Left renal pelvis (tissue), 4 donors: Measurements from ENCODE around the gene ANAPC2. TPM values are rescaled to one million over a fixed set of nuclear protein-coding genes. Genes with fewer than 3 reads are reported as not detected.
"Not testable (repeated sequence)": the region's sequence is repeated elsewhere in the genome, so short reads cannot be mapped to it uniquely, and the experiment has no call there.

ENCODE experiments used
- DNase-seq, 4 donors: peaks; one replicate each; pipeline ENCODE4 v3.0.0-alpha.2; 2013; ENCODE audit warnings: low read depth in 4 of 4, low spot score in 3 of 4
- polyA plus RNA-seq, 4 donors: library from polyadenylated mRNA; unstranded; fragments of 120-200 nt; gene quantifications; one replicate each; pipeline ENCODE4 v1.2.1, GENCODE V29; 2013; ENCODE audit not compliant: insufficient read length in 4 of 4

The ANAPC2 gene
- polyA plus RNA-seq, 4 donors: 32.7 to 54.9 (median 41.4) TPM

- DNase-seq: not testable (repeated sequence)
These were observed 53.2 kb downstream of the ANAPC2 start for GRCh38 chr9:137135154-137135553.

DNA sequence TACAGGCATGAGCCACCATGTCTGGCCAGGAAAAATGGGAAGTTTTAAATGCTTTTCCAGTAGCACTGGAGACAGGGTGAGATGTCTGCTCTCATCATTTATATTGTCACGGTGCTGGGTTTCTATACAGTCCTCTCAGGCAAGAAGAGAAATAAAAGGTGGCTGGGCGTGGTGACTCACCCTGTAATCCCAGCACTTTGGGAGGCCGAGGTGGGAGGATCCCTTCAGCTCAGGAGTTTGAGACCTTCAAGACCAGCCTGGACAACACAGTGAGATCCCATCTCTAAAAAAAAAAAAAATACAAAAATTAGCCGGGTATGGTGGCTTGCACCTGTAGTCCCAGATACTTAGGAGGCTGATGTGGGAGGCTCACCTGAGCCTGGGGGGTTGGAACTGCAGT, 54.2 kb downstream of the ANAPC2 start:
- no peak for DNase-seq

DNA sequence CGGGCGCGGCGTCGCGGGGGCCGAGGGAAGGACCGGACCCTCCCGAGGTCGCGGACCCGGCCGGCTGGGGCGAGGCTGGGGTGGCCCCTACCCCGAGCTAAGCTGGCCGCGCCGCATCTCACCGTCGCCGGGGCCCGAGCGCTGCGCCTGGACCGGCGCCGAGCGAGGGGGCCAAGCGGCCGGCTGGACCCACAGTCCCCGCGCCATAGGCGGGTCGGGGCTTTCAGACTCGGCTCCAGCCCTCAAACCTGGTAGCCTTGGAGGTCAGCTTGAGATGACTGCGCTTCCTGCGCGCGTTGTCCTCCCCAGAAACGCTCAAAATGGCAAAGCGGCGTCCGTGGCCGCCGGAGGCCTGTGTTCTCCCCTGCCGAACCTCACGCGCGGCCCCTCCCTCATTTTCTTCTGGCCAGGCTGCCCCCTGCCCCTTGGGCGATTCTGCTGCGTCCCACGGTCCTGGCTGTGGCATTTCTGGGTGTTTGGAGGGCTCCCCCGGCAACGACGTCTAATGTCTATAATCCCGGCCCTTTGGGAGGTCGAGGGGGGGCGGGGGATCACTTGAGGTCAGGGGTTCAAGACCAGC, 58.1 kb downstream of the ANAPC2 start:
- no peak for DNase-seq

DNA sequence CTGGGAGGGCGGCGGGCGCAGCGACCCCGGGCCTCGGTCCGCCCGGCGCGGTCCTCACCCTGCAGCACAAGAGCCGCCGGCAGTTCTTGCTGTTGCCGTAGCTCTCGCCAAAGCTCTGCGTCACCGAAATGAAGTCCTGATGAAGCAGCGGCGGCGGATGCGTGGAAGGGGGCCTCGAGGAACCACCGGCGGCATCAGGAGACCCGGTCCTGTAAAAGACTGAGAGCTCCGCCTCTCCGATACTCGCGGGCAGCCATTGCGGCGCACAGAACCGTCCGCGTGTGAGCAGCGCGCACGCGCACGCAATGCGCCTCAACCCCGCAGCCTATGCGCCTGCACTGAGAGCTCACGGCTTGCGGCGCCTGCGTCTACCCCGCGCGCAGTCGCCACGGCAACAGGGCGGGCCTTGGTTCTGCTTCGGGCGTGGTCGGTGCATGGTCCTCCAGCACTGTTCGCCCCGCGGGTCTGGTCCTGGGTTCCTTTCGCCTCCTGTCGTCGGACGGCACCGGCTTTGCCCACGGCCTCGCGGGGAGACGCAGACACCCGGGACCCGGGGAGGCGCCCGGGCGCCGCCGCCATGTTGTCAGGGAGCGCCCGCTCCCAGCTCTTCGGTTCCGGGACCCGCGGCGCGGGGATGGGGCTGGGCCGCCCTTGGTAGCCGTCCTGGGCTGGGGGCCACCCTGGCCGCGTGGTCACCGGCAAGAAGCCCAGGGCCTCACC, 58.7 kb downstream of the ANAPC2 start:
- DNase-seq: peak; percentile 67 to 75 (median 69)

DNA sequence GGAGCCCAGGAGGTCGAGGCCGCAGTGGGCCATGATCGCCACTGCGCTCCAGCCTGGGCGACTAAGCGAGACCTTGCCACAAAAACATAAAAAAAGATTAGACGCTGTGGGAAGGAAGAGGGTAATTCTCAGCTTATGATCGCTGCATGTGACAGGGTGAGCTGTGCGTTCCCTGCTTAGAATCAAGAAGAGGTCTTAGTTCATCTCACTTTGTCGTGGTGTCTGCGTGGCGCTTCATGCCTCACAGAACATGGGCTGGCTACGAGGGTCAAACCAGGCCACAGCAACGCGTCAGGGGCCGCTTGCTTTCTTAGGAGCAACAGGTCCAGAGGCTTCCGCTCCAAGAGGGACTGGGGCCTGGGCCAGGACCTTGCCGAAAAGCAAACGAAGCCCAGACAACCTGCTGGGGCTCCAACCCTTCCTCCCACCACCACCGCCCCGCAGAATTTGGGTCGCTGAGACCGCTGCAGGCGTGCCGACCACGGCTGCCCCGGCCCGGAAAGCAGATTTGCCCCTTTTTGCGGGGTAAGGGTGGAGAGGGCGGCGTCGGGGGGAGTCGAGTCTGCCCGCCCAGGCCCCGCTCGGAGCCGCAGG, 59.4 kb downstream of the ANAPC2 start:
- no peak for DNase-seq

DNA sequence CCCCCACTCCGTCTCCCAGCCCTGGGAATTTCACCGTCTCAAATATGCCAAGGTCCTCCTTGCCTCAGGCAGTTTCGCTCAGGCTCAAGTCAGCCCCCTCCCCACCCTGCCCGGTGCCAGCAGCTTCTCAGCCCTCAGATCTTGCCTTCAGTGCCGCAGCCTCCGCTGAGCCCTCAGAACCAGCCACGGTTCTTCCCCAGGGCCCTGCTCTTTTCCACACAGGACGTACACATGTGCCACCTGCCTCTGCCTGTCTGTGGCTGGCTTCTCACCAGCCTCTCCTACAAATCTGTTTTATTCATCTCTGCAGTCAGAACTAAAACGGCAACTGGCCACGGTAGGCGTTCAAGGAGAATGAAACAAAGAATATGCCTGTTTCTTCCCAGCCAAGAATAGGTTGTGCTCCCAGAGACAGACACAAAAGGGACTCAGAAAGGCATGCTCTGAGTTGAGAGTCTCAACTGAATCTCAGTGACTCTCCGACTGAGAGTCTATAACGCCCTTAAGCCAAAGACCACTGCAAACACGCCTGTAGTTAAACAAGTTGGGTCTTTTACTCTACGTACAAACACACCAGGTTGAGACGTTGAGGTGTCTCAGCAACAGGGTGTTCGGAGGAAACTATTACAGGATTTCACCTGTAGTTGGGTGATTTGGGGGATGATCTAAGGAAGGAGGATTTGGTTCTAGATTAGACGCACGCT, 60.0 kb downstream of the ANAPC2 start:
- no peak for DNase-seq

DNA sequence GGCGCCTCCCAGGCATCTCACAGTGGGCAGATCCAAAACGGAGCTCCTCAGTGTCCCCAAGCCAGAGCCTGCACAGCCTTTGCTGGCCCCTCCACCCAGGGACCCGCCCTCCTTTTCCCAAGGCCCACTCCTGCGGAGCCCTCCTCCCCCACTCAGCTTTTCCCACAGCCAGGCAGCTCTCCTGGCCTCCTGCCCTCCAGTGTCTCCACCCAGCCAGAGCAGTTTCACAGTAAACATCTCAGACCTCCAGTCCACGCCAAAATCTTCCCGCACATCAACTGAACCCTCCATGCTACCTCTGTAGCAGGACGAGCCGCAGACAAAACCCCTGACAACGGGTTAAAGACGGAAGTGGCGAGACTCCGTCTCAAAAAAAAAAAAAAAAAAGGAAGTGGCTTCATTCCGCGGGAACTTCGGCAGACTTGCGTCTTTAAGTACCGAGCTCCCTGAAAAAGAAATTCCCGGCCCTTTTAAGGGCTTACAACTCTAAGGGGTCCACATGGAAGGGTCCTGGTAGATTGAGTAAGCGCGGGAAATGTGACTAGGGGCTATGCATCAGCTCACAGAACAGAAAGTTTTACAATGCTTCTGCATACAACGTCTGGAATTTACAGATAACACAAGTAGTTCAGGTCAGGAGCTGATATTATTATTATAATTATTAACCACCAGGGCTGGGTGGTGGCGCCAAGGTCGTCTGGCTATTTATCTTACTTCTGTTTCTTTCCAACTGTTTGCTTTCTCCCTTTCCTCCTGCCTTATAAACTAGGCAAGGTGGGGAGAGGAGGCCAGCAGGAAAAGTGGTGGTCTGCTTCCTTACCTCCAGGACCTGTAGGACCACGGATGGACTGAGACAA, 60.8 kb downstream of the ANAPC2 start:
- DNase-seq: no peak

DNA sequence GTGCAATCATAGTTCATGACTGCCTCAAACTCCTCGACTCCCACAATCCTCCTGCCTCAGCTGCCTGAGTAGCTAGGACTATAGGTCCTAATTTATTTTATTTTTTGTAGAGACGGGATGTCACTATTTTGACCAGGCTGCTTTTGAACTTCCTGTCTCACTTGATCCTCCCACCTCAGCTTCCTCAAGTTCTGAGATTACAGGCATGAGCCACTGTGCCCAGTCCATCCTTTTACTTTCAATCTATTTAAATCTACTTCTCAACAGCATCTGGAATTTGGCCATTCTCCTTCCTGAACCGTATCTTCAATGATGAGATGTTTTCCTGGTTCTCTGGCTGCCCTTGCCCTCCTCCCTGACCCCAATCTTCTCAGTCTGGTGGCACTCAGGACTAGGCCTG, 61.6 kb downstream of the ANAPC2 start:
- no peak for DNase-seq

Other genes starting within 250 kb of the ANAPC2 start
- gene FBXW5, start 243.8 kb downstream of the ANAPC2 start, polyA plus RNA-seq: 10 to 100 TPM; 34.7 to 67.2 (median 37.2) TPM
- gene C8G, start 243.3 kb downstream of the ANAPC2 start, polyA plus RNA-seq: 1 to 10 TPM in 1 of 4 donors, under 1 TPM in 3; 0.26 to 1.1 (median 0.52) TPM
- gene LCN12, start 236.3 kb downstream of the ANAPC2 start, polyA plus RNA-seq: 10 to 100 TPM in 3 of 4 donors, 1 to 10 TPM in 1; 1.4 to 54.6 (median 23.8) TPM
- 10 to 100 TPM in 3 of 4 donors, 1 to 10 TPM in 1; 3.8 to 66.7 (median 27.7) TPM for gene PTGDS, start 211.1 kb downstream of the ANAPC2 start, polyA plus RNA-seq
- gene LCNL1, start 205.6 kb downstream of the ANAPC2 start, polyA plus RNA-seq: under 1 TPM in 3 of 4 donors, not detected in 1; 0.11 to 0.45 (median 0.13) TPM
- gene PAXX, start 196.1 kb downstream of the ANAPC2 start, polyA plus RNA-seq: 10 to 100 TPM; 22.4 to 46.5 (median 28.3) TPM
- 1 to 10 TPM in 1 of 4 donors, under 1 TPM in 3; 0.34 to 1.4 (median 0.57) TPM for gene CLIC3, start 192.0 kb downstream of the ANAPC2 start, polyA plus RNA-seq
- 10 to 100 TPM; 18.7 to 52.8 (median 39.7) TPM for gene ABCA2, start 160.3 kb downstream of the ANAPC2 start, polyA plus RNA-seq
- gene FUT7, start 156.5 kb downstream of the ANAPC2 start, polyA plus RNA-seq: not detected
- gene NPDC1, start 142.4 kb downstream of the ANAPC2 start, polyA plus RNA-seq: 10 to 100 TPM; 20.4 to 48.7 (median 36.8) TPM
- 1 to 10 TPM; 3.2 to 7.5 (median 5.8) TPM for gene ENTPD2, start 134.5 kb downstream of the ANAPC2 start, polyA plus RNA-seq
- gene SAPCD2, start 118.0 kb downstream of the ANAPC2 start, polyA plus RNA-seq: 1 to 10 TPM; 4.5 to 8.3 (median 5.7) TPM
- 1 to 10 TPM; 1.6 to 6.6 (median 4.9) TPM for gene UAP1L1, start 111.0 kb downstream of the ANAPC2 start, polyA plus RNA-seq
- 10 to 100 TPM; 48.7 to 73.8 (median 52.6) TPM for gene MAN1B1, start 101.6 kb downstream of the ANAPC2 start, polyA plus RNA-seq
- gene DPP7, start 73.8 kb downstream of the ANAPC2 start, polyA plus RNA-seq: 10 to 100 TPM; 11.1 to 34.8 (median 17.9) TPM
- gene GRIN1, start 49.4 kb downstream of the ANAPC2 start, polyA plus RNA-seq: under 1 TPM in 1 of 4 donors, not detected in 3; 0.20 TPM
- gene LRRC26, start 18.5 kb downstream of the ANAPC2 start, polyA plus RNA-seq: not detected
- gene TMEM210, start 16.5 kb downstream of the ANAPC2 start, polyA plus RNA-seq: not detected
- gene SSNA1, start 116 bp upstream of the ANAPC2 start, polyA plus RNA-seq: 10 to 100 TPM; 35.6 to 63.6 (median 43.0) TPM
- gene TPRN, start 12.2 kb upstream of the ANAPC2 start, polyA plus RNA-seq: 10 to 100 TPM in 3 of 4 donors, 1 to 10 TPM in 1; 8.3 to 19.6 (median 11.5) TPM
- 10 to 100 TPM; 39.3 to 46.6 (median 44.9) TPM for gene TMEM203, start 17.1 kb upstream of the ANAPC2 start, polyA plus RNA-seq
- 10 to 100 TPM in 2 of 4 donors, 1 to 10 TPM in 2; 8.8 to 18.8 (median 9.6) TPM for gene NDOR1, start 17.1 kb upstream of the ANAPC2 start, polyA plus RNA-seq
- 10 to 100 TPM in 1 of 4 donors, 1 to 10 TPM in 3; 3.2 to 15.3 (median 8.1) TPM for gene RNF208, start 33.7 kb upstream of the ANAPC2 start, polyA plus RNA-seq
- 10 to 100 TPM in 2 of 4 donors, 1 to 10 TPM in 1, under 1 TPM in 1; 0.78 to 16.4 (median 7.9) TPM for gene CYSRT1, start 36.6 kb upstream of the ANAPC2 start, polyA plus RNA-seq
- 10 to 100 TPM in 2 of 4 donors, 1 to 10 TPM in 1, under 1 TPM in 1; 0.41 to 15.5 (median 7.7) TPM for gene RNF224, start 38.9 kb upstream of the ANAPC2 start, polyA plus RNA-seq
- gene SLC34A3, start 42.3 kb upstream of the ANAPC2 start, polyA plus RNA-seq: 10 to 100 TPM in 1 of 4 donors, 1 to 10 TPM in 2, under 1 TPM in 1; 0.37 to 13.7 (median 5.2) TPM
- gene TUBB4B, start 52.7 kb upstream of the ANAPC2 start, polyA plus RNA-seq: 100 to 1,000 TPM; 149 to 396 (median 315) TPM
- gene STPG3, start 62.7 kb upstream of the ANAPC2 start, polyA plus RNA-seq: 1 to 10 TPM in 3 of 4 donors, under 1 TPM in 1; 0.57 to 4.8 (median 1.7) TPM
- gene NELFB, start 66.8 kb upstream of the ANAPC2 start, polyA plus RNA-seq: 10 to 100 TPM; 44.5 to 56.7 (median 50.4) TPM
- gene TOR4A, start 89.2 kb upstream of the ANAPC2 start, polyA plus RNA-seq: 1 to 10 TPM; 3.0 to 5.8 (median 4.9) TPM
- gene NRARP, start 113.7 kb upstream of the ANAPC2 start, polyA plus RNA-seq: 1 to 10 TPM; 2.8 to 7.6 (median 6.7) TPM
- 10 to 100 TPM in 2 of 4 donors, 1 to 10 TPM in 2; 8.4 to 26.9 (median 11.4) TPM for gene EXD3, start 234.6 kb upstream of the ANAPC2 start, polyA plus RNA-seq
- gene NOXA1, start 234.8 kb upstream of the ANAPC2 start, polyA plus RNA-seq: 10 to 100 TPM in 1 of 4 donors, 1 to 10 TPM in 3; 2.5 to 10.9 (median 4.3) TPM